ENCODE measurements around the gene AASDH. TPM values are rescaled to one million over a fixed set of nuclear protein-coding genes. Genes with fewer than 3 reads are reported as not detected.
A peak's percentile ranks its signal among the peaks of the same experiment; 100 is the strongest.

The AASDH gene
- total and polyA plus RNA-seq, 2 of the 4 experiments (the other 2 are of a cell fraction): 4.7 to 12.0 TPM

DNA sequence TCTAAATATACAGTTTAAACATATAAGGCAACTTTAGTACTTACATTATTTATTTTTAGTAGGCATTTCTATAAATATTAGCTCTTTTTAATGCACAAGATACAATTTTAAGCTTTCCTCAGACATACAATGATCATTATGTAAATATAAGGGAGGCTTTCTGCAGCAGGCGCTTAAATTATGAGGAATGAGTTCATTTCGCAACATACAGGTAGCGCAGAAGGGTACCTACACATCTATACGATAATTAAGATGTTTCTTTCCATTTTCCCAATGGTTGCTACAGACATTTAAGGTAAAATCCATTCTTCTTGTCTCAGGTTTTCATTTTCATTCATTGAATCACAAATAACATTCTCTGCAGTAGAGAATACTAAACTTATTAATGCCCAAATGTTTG is 1.2 kb downstream of the AASDH start:
- no peak overlapping the region for H3K9ac ChIP-seq (ENCODE audit: low read depth, low read length)
- POLR2A ChIA-PET (ENCODE audit: unreplicated experiment): no interaction called here
- no TSS peak for BruUV-seq (replicated peaks)
- H3K9me1 ChIP-seq (ENCODE audit: insufficient read depth, low read length): 0 out of 2 replicates have a peak, but pooled peaks cover 2% of the 10 kb centered on the region
- peaks cover 3% of the 10 kb centered on the region; the same call in 1 of the 2 replicates for H4K20me1 ChIP-seq (ENCODE audit: insufficient read depth, low read length)
- H3K27ac ChIP-seq (ENCODE audit: insufficient read depth, low read length): no peak overlapping the region
- peak overlapping the region; percentile 19; the same call in 1 of the 2 replicates for H3K4me2 ChIP-seq (ENCODE audit: low read depth, low read length)
- H2AFZ ChIP-seq (replicated peaks; ENCODE audit: low read length, poor library complexity): no peak overlapping the region
- dilution Hi-C loops (cut with HindIII; ENCODE audit: low sequenced_read_pairs, unreplicated experiment): no loop called here
- intact Hi-C loops (cut with micrococcal nuclease): loop anchor here (2.0 kb wide), 2 partner anchors 51 to 437 kb away; partner anchors contain the start of genes CEP135 and PAICS
- H4K8ac ChIP-seq (ENCODE audit: low read depth in 2 of 2, low read length in 2 of 2): peak overlapping the region in 1 of 2 experiments; percentile 9; a peak in 1 of 4 replicates
- no peak overlapping the region for H4K5ac ChIP-seq (ENCODE audit: low read depth, low read length)
- CTCF ChIA-PET: no interaction called here
- H3K79me1 ChIP-seq (ENCODE audit: low read depth in 1 of 2, low read length in 2 of 2): peaks cover 17 to 38% of the 10 kb centered on the region in 2 experiments
- no peak overlapping the region for H3K4me3 ChIP-seq (ENCODE audit: insufficient read depth, low read depth, low read length)
- no peak overlapping the region for H2AK9ac ChIP-seq (replicated peaks; ENCODE audit: low read depth, low read length, poor library complexity)
- H2BK15ac ChIP-seq (ENCODE audit: low read depth, low read length): no peak overlapping the region
- no peak overlapping the region for H2BK5ac ChIP-seq (ENCODE audit: low read depth, low read length, poor library complexity, severe bottlenecking)
- peaks cover 3% of the 10 kb centered on the region; the same call in 1 of the 2 replicates for H3K4me1 ChIP-seq (ENCODE audit: control insufficient read depth, insufficient read depth, low read length)
- WGBS, 2 experiments (ENCODE audit: extremely low coverage in 2 of 2, insufficient read length in 1 of 2): no CpG with 5 or more reads among the region's 4 CpGs
- H2BK20ac ChIP-seq (ENCODE audit: low read depth, low read length): no peak overlapping the region
- TF ChIP-seq BHLHE40 (IDR thresholded peaks at IDR 0.05; ENCODE audit: low read depth, low read length) (no peak), FOS (IDR thresholded peaks at IDR 0.05; ENCODE audit: low read depth, low read length) (no peak), SMC3 (IDR thresholded peaks at IDR 0.05; ENCODE audit: low read depth, low read length) (no peak), POLR2A (IDR thresholded peaks at IDR 0.05; ENCODE audit: low read depth, low read length) (no peak), NFE2L2 (IDR thresholded peaks at IDR 0.05; ENCODE audit: low read depth, low read length) (no peak), CEBPB (IDR thresholded peaks at IDR 0.05; ENCODE audit: low read depth, low read length) (peak; percentile 53)
- TF ChIP-seq, protein P1, sequence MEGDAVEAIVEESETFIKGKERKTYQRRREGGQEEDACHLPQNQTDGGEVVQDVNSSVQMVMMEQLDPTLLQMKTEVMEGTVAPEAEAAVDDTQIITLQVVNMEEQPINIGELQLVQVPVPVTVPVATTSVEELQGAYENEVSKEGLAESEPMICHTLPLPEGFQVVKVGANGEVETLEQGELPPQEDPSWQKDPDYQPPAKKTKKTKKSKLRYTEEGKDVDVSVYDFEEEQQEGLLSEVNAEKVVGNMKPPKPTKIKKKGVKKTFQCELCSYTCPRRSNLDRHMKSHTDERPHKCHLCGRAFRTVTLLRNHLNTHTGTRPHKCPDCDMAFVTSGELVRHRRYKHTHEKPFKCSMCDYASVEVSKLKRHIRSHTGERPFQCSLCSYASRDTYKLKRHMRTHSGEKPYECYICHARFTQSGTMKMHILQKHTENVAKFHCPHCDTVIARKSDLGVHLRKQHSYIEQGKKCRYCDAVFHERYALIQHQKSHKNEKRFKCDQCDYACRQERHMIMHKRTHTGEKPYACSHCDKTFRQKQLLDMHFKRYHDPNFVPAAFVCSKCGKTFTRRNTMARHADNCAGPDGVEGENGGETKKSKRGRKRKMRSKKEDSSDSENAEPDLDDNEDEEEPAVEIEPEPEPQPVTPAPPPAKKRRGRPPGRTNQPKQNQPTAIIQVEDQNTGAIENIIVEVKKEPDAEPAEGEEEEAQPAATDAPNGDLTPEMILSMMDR (conservative IDR thresholded peaks at IDR 0.05; ENCODE audit: low read depth, low read length): no peak
- TF ChIP-seq, protein P2, sequence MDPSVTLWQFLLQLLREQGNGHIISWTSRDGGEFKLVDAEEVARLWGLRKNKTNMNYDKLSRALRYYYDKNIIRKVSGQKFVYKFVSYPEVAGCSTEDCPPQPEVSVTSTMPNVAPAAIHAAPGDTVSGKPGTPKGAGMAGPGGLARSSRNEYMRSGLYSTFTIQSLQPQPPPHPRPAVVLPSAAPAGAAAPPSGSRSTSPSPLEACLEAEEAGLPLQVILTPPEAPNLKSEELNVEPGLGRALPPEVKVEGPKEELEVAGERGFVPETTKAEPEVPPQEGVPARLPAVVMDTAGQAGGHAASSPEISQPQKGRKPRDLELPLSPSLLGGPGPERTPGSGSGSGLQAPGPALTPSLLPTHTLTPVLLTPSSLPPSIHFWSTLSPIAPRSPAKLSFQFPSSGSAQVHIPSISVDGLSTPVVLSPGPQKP (IDR thresholded peaks at IDR 0.05; ENCODE audit: borderline replicate concordance, low read depth, low read length): no peak
- TF ChIP-seq, protein P3, sequence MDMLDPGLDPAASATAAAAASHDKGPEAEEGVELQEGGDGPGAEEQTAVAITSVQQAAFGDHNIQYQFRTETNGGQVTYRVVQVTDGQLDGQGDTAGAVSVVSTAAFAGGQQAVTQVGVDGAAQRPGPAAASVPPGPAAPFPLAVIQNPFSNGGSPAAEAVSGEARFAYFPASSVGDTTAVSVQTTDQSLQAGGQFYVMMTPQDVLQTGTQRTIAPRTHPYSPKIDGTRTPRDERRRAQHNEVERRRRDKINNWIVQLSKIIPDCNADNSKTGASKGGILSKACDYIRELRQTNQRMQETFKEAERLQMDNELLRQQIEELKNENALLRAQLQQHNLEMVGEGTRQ (IDR thresholded peaks at IDR 0.05; ENCODE audit: low read depth, low read length): no peak
- ATAC-seq (ENCODE audit: low read depth): no peak
- no peaks in the 10 kb centered on the region for H3K27me3 ChIP-seq (ENCODE audit: control insufficient read depth, insufficient read depth, low read length)
- no peak overlapping the region for H3K23ac ChIP-seq (ENCODE audit: low read depth, low read length)
- H3K36me3 ChIP-seq (ENCODE audit: control insufficient read depth, insufficient read depth, low read length): no peaks in the 10 kb centered on the region; the same call in 1 of the 2 replicates
- no peak overlapping the region for H3K18ac ChIP-seq (ENCODE audit: low read depth, low read length)
- no peak overlapping the region for H2BK120ac ChIP-seq (ENCODE audit: low read depth, low read length)
- no peaks in the 10 kb centered on the region for H3K9me3 ChIP-seq (ENCODE audit: control insufficient read depth, insufficient read depth, low read length)
- H3K14ac ChIP-seq (replicated peaks; ENCODE audit: low read depth, low read length): no peak overlapping the region
- no peak overlapping the region for H3K4ac ChIP-seq (ENCODE audit: low read depth, low read length)
- H4K91ac ChIP-seq (ENCODE audit: insufficient read depth, low read depth, low read length): no peak overlapping the region
- H3K56ac ChIP-seq (ENCODE audit: extremely low read depth, insufficient read depth, low read length): no peak overlapping the region
- in situ Hi-C loops (cut with MboI; ENCODE audit: low sequenced_read_pairs): no loop called here
- H2AK5ac ChIP-seq (ENCODE audit: low read depth, low read length): no peak overlapping the region
- DNase-seq: no peak

Measured in IMR-90 (cell line).